ENCODE results near the gene TBL2.
A peak's percentile ranks its signal among the peaks of the same experiment; 100 is the strongest.
"Not testable (repeated sequence)": the region's sequence is repeated elsewhere in the genome, so short reads cannot be mapped to it uniquely, and the experiment has no call there.

Gene TBL2

DNA sequence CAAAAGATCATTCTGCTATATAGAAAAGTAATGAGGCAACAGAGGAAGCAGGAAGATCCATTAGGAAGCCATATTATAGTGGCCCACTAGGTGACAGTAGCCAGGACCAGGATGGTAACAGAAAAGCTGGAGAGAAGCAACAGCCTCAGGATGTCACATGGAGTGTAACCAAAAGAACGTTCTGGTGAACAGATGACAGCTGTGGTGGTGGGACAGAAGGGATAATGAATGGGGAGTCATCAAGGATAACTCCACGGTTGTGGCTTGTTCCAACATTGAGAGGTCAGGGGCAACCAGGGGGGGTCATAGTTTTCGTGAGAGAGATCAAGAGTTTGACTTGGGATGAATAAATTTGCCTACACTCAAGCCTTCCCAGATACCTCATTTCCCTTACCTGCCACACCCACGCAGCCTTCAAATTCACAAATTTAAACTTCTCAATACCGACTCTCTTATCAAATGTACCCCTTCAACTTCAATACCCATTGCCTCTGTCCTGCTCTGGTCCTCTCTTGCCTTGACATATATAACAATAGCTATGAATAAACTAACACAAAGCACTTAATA lies 9.3 kb downstream of the TBL2 start:
- no peak for DNase-seq

DNA sequence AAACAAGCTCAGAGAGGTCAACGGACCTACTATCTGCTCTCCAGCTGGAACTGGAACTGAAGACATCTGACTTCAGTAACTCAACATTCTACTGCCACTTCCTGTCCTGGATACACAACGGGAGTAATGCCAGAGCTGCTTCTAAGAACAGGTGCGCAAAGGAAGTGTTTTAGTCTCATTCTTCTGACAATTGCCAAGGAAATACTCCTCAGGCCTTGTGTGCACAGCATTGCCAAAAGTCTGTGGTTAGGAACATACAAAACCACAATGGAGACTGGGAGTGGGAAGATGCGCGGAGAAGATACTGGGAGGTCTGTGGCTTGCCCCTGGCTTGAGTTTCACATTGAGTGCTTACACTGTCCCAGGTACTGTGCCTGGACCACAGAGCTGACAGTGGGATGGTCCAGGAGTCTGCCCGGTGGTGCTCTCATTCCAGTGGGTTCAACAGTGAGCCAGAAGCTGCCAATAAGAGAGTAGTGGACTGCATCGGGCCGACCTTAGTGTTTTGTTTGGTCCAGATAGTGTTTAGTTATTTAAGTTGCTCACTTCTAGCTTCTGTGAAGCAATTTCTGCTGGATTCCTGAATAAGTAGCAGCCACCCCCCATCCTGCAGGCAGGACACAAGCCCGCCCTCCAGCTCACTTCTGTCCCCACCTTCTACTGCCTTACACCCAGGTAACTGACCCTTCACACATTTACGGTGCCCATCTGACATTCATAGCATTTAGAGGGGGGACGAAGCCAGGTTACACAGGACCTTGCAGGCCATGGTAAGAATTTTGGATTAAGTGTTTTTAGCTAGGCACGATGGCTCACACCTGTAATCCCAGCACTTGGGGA lies 10.3 kb downstream of the TBL2 start:
- DNase-seq: no peak

- no peak for DNase-seq
Observed at GRCh38 chr7:73567140-73567539, 11.2 kb downstream of the TBL2 start.

GRCh38 chr7:73566431-73566830 lies 11.9 kb downstream of the TBL2 start:
- DNase-seq: not testable (repeated sequence)

DNA sequence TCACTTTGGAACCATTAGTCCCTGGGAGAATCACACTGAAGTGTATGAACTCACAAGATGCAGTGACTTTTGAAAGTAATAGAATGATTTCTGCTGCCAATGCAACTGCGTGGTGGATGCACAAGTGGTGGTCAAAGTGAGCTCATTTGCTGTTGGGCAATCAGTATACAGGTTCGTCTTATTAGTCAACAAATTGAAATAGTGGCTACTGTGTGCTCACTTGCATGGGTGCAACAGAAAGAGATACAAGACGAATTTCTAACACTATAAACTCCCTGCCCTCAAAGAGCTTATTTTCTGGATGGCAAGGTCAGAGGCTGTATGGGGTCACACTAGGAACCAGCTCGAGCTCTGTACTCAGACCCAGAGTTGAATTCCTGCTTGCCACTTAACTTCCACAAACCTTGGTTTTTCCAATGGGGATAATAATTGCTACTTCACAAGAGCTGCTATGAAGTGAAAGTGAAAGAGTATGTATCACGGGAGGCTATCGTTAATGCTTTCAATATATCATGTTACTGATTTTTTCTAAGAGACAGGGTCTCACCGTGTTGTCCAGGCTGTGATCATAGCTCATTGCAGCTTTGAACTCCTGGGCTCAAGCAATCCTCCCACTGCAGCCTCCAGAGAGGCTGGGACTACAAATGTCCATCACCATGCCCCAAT lies 12.6 kb downstream of the TBL2 start:
- no peak for DNase-seq

- DNase-seq: peak; percentile 10
Observed at GRCh38 chr7:73560109-73560835, 18.1 kb downstream of the TBL2 start.

DNA sequence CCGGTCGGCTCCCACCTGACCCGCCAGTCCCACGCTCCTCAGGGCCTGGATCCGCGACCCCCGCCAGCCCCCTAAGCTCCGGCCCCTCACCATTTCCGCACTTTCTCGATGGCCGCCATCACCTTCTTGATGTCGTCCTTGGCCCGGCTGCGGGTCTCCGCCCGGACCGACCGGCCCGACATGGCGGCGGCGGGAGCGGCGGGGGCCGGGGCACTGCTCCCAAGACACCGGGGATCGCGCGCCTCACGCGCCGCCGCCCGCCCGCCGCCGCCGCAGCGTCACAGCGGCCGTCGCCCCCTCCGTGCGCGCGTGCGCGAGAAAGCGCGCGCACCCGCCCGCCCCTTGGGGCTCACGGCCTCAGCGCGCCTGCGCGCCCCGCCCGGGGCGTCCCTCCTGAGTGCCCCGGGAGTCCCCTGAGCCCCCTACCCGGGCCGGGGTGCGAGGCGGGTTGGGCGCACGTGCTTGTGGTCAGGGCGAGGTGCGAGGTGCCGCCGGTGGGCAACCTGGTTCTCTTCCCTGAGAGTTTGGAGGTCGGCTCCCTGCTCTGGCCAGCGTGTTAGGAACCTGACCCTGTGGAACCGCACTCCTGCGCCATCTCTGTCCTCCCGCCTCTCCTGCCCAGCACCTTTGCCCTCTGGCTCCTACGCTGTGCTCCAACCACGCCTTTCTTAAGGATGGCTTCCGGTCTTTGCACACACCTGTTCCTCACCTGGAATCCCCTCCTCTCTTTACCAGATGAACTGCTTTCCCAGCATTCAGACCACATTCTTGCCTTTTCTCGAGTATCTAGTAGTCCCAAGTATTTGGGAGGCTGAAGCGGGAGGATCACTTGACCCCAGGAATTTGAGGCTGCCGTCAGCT lies 20.8 kb downstream of the TBL2 start, which contains the start of gene BCL7B:
Gene BCL7B, minus strand, starts transcription at position 294 of the 861 bp plus-strand sequence. Its CDS starts 112 bp downstream, at position 182.
- DNase-seq: peak; percentile 62

DNA sequence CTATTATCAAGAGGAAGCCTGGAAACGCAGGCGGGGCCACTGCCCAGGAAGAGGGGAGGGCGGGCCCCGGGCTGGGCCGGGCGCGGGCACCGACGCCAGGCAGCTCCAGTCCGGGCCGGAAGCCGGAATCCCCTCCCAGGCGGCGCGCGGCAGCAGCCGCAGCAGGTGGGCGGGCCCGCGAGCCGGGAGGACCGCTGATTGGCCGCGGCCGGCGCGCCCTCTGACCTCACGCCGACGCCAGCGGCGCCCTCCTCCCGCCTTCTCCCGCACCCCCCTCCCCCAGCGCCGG lies 21.3 kb downstream of the TBL2 start:
- peak; percentile 86 for DNase-seq

- no peak for DNase-seq
Observed at GRCh38 chr7:73556208-73557107, 21.9 kb downstream of the TBL2 start.

GRCh38 chr7:73555411-73555982 lies 22.9 kb downstream of the TBL2 start:
- DNase-seq: no peak

GRCh38 chr7:73550093-73550492 lies 28.3 kb downstream of the TBL2 start:
- DNase-seq: not testable (repeated sequence)

GRCh38 chr7:73549176-73549575 lies 29.2 kb downstream of the TBL2 start:
- DNase-seq: no peak

DNA sequence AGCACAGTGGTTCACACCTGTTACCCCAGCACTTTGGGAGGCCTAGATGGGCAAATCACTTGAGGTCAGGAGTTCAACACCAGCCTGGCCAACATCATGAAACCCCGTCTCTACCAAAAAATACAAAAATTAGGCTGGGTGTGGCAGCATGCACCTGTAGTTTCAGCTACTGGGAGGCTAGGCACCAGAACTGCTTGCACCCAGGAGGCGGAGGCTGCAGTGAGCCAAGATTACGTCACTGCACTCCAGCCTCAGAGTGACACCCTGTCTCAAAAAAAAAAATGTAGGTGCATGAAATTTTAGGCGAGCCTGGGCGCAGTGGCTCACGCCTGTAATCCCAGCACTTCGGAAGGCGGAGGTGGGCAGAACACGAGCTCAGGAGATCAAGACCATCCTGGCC lies 30.5 kb downstream of the TBL2 start:
- DNase-seq: no peak

- DNase-seq: no peak
Observed at GRCh38 chr7:73544678-73545077, 33.7 kb downstream of the TBL2 start.

GRCh38 chr7:73541722-73542121 lies 36.7 kb downstream of the TBL2 start:
- no peak for DNase-seq

- DNase-seq: no peak
Observed at GRCh38 chr7:73539709-73540108, 38.7 kb downstream of the TBL2 start.

DNA sequence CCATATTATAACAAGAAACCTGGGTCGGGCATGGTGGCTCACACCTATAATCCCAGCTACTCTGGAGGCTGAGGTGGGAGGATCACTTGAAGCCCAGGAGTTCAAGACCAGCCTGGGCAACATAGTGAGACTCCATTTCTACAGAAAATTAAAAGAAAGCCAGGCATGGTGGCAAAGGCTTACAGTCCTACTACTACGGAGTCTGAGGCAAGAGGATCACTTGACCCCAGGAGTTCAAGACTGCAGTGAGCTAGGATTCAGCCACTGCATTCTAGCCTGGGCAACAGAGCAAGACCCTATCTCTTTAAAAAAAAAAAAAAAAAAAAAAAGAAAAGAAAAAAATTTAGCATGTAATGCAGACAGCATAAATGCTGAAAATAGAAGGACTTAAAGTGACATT lies 39.9 kb downstream of the TBL2 start:
- DNase-seq: not testable (repeated sequence)

GRCh38 chr7:73537051-73537450 lies 41.3 kb downstream of the TBL2 start:
- no peak for DNase-seq

DNA sequence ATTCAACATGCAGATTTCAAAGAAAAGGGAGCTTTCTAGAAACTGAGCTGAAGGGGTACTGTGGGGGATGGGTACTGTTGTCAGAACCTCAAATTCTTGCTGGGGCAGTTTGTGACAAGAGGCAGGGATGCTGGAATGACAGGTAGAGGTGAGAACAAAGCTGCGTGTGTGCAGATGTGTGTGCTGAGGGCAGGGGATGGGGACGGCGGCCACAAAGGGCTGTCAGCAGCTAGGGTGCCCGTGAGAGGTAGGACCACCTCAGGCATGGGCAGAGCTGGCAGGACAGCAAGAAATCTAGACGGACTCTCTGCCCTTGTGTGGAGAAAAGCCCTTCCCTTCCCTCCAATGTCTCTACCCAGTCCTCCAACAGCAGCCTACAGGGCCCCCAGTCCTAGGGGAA lies 41.9 kb downstream of the TBL2 start:
- no peak for DNase-seq

- not testable (repeated sequence) for DNase-seq
Observed at GRCh38 chr7:73535918-73536317, 42.5 kb downstream of the TBL2 start.

DNA sequence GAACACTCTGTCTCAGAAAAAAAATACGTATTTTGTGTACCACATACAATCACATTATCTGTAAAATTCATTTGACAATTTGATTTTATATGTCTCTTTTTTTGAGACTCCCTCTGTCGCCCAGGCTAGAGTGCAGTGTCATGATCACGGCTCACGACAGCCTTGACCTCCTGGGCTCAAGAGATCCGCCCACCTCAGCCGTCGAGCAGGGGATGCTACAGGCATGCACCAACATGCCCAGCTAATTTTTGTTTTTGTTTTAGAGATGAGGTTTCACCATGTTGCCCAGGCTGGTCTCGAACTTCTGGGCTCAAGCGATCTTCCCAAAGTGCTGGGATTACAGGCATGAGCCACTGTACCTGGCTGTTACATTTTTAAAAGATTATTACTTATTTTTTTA lies 44.6 kb downstream of the TBL2 start:
- DNase-seq: no peak
